IPS-18c (cell line): ENCODE data around the gene TMPRSS13.
"Not testable (repeated sequence)": the region's sequence is repeated elsewhere in the genome, so short reads cannot be mapped to it uniquely, and the experiment has no call there.

Source experiments
- H3K4me3 ChIP-seq: 2 replicates; pipeline ENCODE4 v1.7.0; 2013; ENCODE audit warnings: low read depth, mild to moderate bottlenecking, low read length, moderate library complexity; ENCODE audit not compliant: insufficient read depth
- H3K9me3 ChIP-seq: one replicate; pipeline ENCODE4 v1.6.1; 2013; ENCODE audit warnings: mild to moderate bottlenecking, low read length, moderate library complexity; ENCODE audit not compliant: control insufficient read depth, insufficient read depth

The TMPRSS13 gene

GRCh38 chr11:117929142-117929915, at the start of gene TMPRSS13:
Gene TMPRSS13, minus strand, starts transcription at chr11:117929402. Its CDS starts 95 bp downstream, at chr11:117929307.
- Histone ChIP-seq H3K9me3 (no peaks in the 10 kb centered on the region), H3K4me3 (no peak within 1 kb of the TSS)

DNA sequence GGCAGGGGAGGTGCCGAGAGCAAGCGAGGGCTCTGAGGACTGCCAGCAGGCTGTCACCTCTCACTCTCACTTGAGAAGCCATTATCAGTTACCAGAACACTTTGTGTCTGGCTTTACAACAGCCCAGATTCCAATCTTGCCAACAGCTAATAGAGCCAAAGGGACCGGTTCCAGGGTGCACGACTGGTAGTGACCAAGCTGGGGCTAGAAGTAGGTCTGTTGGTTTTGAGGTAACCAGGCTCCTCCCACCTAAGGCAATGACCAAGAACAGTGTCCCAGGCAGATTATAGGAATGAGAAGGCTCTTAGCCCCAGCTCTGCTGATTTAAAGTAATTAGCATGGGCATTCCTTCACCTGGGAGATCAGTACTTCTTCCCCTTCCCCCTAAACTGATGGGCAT, 49.8 kb upstream of the TMPRSS13 start:
- H3K9me3 ChIP-seq: no peaks in the 10 kb centered on the region
- H3K4me3 ChIP-seq: no peak overlapping the region

DNA sequence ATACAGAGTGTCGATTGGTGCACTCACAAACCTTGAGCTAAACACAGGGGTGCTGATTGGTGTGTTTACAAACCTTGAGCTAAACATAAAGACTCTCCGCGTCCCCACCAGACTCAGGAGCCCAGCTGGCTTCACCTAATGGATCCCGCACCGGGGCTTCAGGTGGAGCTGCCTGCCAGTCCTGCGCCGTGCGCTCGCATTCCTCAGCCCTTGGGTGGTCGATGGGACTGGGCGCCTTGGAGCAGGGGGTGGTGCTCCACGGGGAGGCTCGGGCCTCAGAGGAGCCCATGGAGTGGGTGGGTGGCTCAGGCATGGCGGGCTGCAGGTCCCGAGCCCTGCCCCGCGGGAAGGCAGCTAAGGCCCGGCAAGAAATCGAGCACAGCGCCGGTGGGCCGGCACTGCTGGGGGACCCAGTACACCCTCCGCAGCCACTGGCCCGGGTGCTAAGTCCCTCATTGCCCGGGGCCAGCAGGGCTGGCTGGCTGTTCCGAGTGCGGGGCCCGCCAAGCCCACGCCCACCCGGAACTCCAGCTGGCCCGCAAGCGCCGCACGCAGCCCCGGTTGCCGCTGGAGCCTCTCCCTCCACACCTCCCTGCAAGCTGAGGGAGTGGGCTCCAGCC, 49.2 kb upstream of the TMPRSS13 start:
- not testable (repeated sequence) for H3K4me3 ChIP-seq, H3K9me3 ChIP-seq

- not testable (repeated sequence) for H3K4me3 ChIP-seq, H3K9me3 ChIP-seq
Observed at GRCh38 chr11:117977612-117978264, 48.5 kb upstream of the TMPRSS13 start.

GRCh38 chr11:117977029-117977428, 47.8 kb upstream of the TMPRSS13 start:
- Histone ChIP-seq H3K4me3 (no peak overlapping the region), H3K9me3 (no peaks in the 10 kb centered on the region)

DNA sequence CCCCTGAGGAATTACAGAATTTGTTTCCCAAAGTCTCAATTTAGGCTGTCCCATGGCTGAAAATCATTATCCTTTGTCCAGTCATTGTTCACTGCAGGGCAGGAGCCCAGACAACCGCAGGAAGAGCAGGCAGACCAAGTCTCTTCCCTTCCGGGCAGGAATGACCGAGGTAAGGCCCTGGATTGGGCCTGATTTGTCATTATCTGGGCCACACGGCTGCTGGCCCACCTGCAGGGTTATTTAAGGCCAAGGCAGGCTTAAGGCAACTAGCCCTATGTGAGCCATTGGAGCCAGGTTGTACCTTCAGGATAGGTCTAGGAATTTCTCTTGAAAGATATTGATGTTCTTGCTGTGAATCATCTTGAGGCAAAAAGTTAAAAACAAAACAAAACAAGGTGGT, 47.2 kb upstream of the TMPRSS13 start:
- Histone ChIP-seq H3K4me3 (no peak overlapping the region), H3K9me3 (no peaks in the 10 kb centered on the region)

GRCh38 chr11:117973503-117973860, 44.3 kb upstream of the TMPRSS13 start:
- no peaks in the 10 kb centered on the region for H3K9me3 ChIP-seq

DNA sequence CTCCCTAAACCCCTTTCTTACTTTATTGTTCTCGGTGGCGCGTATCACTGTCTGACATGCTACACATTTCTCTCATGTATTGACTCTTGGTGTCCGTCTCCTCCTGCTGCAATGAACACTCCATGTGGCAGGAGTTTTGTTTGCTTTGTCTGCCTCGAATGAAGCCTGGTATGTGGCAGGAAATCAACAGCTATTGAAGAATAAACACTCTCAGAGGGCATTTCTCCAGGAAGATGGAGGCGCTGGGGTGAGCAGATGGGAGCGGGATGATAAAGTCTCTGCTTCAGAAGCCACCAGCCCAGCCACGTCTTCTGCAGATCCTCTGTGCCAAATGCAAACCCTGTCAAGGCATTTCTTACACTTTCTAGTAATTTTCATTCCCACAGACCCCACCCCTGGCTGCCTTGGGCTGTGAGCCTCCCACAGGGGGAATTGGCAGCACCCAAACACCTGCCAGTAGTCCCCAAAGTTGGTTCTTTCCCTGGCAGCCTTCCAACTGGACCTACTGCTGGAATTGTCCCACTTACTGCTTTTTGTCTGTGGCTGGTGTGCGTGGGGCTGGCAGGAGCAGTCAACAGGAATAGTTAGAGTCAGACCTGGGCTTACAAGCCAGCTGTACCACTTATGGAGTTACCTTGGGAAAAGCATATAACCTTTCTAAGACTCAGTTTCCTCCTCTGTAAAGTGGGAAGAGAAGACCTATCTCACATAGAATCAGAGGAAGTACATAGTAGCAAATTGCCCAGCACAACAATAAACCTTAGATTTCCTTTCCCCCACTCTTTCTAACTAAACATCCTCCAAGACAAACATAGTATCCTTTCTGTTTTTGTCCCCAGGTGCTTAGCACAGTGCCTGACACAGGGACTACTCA, 43.7 kb upstream of the TMPRSS13 start:
- H3K4me3 ChIP-seq: no peak overlapping the region
- H3K9me3 ChIP-seq: no peaks in the 10 kb centered on the region

More at GRCh38 chr11:117973503-117973860, 44.3 kb upstream of the TMPRSS13 start:
- H3K4me3 ChIP-seq: no peak overlapping the region

DNA sequence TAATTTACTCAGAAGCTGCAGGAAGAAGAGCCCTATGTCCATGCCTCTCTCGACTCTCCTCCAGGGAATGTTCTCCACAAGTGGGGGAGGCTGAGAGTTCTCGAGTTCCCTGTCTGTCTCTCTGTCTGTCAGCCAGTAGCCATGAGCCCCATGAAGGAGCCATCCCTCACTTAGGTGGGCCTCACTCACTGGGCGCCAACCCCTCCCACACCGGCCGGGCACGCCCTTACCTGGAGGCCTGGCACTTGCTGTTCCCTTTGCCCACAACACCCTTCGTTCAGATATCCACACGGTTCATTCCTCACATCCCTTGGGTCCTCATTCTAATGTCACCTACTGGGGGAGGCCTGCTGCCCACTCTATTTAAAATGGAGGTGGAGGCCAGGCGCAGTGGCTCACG, 42.8 kb upstream of the TMPRSS13 start:
- H3K9me3 ChIP-seq: no peaks in the 10 kb centered on the region
- no peak overlapping the region for H3K4me3 ChIP-seq

- H3K4me3 ChIP-seq: no peak overlapping the region
- no peaks in the 10 kb centered on the region for H3K9me3 ChIP-seq
Observed at GRCh38 chr11:117970400-117971024, 41.3 kb upstream of the TMPRSS13 start.

- no peaks in the 10 kb centered on the region for H3K9me3 ChIP-seq
- H3K4me3 ChIP-seq: no peak overlapping the region
Observed at GRCh38 chr11:117969160-117969991, 40.2 kb upstream of the TMPRSS13 start.

- Histone ChIP-seq H3K4me3 (no peak overlapping the region), H3K9me3 (no peaks in the 10 kb centered on the region)
Observed at GRCh38 chr11:117966908-117967307, 37.7 kb upstream of the TMPRSS13 start.

GRCh38 chr11:117962826-117963225, 33.6 kb upstream of the TMPRSS13 start:
- Histone ChIP-seq H3K9me3 (no peaks in the 10 kb centered on the region), H3K4me3 (no peak overlapping the region)

DNA sequence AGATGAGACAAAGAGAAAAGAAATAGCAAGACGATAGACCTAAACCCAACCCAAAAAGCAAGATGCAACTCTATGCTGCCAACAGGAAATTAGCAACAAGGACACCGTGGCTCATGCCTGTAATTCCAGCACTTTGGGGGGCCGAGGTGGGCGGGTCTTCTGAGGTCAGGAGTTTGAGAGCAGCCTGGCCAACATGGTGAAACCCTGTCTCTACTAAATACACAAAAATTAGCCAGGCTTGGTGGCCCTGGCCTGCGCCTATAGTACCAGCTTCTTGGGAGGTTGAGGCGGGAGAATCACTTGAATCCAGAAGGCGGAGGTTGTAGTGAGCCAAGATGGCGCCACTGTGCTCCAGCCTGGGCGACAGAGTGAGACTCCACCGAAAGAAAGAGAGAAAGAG, 32.7 kb upstream of the TMPRSS13 start:
- H3K4me3 ChIP-seq: no peak overlapping the region
- H3K9me3 ChIP-seq: no peaks in the 10 kb centered on the region

GRCh38 chr11:117960406-117960805, 31.2 kb upstream of the TMPRSS13 start:
- H3K4me3 ChIP-seq: no peak overlapping the region

GRCh38 chr11:117959438-117960149, 30.4 kb upstream of the TMPRSS13 start:
- H3K4me3 ChIP-seq: no peak overlapping the region

More at GRCh38 chr11:117960406-117960805, 31.2 kb upstream of the TMPRSS13 start:
- H3K9me3 ChIP-seq: no peaks in the 10 kb centered on the region

More at GRCh38 chr11:117959438-117960149, 30.4 kb upstream of the TMPRSS13 start:
- no peaks in the 10 kb centered on the region for H3K9me3 ChIP-seq
